Astrocyte (in vitro differentiated cells and primary cell): ENCODE data around the gene RAB19. TPM values are rescaled to one million over a fixed set of nuclear protein-coding genes. Genes with fewer than 3 reads are reported as not detected.
A peak's percentile ranks its signal among the peaks of the same experiment; 100 is the strongest.

Source experiments
- DNase-seq: peaks from one replicate; pipeline ENCODE4 v3.0.0-alpha.2; 2010; ENCODE audit warnings: low read depth
- FAIRE-seq: peaks from 2 replicates; lab custom pipeline; 2011; peaks lifted over from hg19 to GRCh38; lab: Jason Lieb, UNC
- H2AFZ ChIP-seq: 2 replicates; pipeline ENCODE4 v1.6.0; 2012; ENCODE audit warnings: low read depth, low read length, inconsistent platforms
- H3K27ac ChIP-seq: 2 replicates; pipeline ENCODE4 v1.5.1; 2011; ENCODE audit warnings: low read depth, low read length, inconsistent platforms
- H3K27me3 ChIP-seq: 2 replicates; pipeline ENCODE4 v1.6.0; 2011; ENCODE audit warnings: low read length, inconsistent platforms; ENCODE audit not compliant: insufficient read depth
- H3K36me3 ChIP-seq: 2 replicates; pipeline ENCODE4 v1.5.1; 2011; ENCODE audit warnings: low read length, inconsistent platforms; ENCODE audit not compliant: insufficient read depth
- H3K4me1 ChIP-seq: 2 replicates; pipeline ENCODE4 v1.5.1; 2011; ENCODE audit warnings: low read length, inconsistent platforms; ENCODE audit not compliant: insufficient read depth
- H3K4me2 ChIP-seq: 2 replicates; pipeline ENCODE4 v1.6.0; 2012; ENCODE audit warnings: low read length, inconsistent platforms
- H3K4me3 ChIP-seq: 2 replicates; pipeline ENCODE4 v1.5.1; 2011; ENCODE audit warnings: low read depth, mild to moderate bottlenecking, low read length, inconsistent platforms; ENCODE audit not compliant: insufficient read depth
- H3K79me2 ChIP-seq: 2 replicates; pipeline ENCODE4 v1.6.0; 2012; ENCODE audit warnings: mild to moderate bottlenecking, low read length, inconsistent platforms; ENCODE audit not compliant: insufficient read depth
- H3K9ac ChIP-seq: 2 replicates; pipeline ENCODE4 v1.6.0; 2012; ENCODE audit warnings: mild to moderate bottlenecking, low read length, inconsistent platforms
- H3K9me3 ChIP-seq: 2 replicates; pipeline ENCODE4 v1.5.1; 2012; ENCODE audit warnings: low read depth, mild to moderate bottlenecking, low read length, inconsistent platforms; ENCODE audit not compliant: insufficient read depth
- H4K20me1 ChIP-seq: 2 replicates; pipeline ENCODE4 v1.6.0; 2012; ENCODE audit warnings: low read length, inconsistent platforms; ENCODE audit not compliant: insufficient read depth
- H3K27ac Mint-ChIP-seq: one replicate; pipeline ENCODE4 v1.8.0; 2021; ENCODE audit warnings: mild to moderate bottlenecking, mixed read lengths; ENCODE audit not compliant: unreplicated experiment
- H3K27me3 Mint-ChIP-seq: one replicate; pipeline ENCODE4 v1.8.0; 2021; ENCODE audit warnings: low read depth, mixed read lengths; ENCODE audit not compliant: unreplicated experiment
- H3K36me3 Mint-ChIP-seq: one replicate; pipeline ENCODE4 v1.8.0; 2021; ENCODE audit warnings: low read depth, mixed read lengths; ENCODE audit not compliant: unreplicated experiment
- H3K4me1 Mint-ChIP-seq: one replicate; pipeline ENCODE4 v1.8.0; 2021; ENCODE audit warnings: low read depth, mixed read lengths; ENCODE audit not compliant: unreplicated experiment
- H3K4me3 Mint-ChIP-seq: one replicate; pipeline ENCODE4 v1.8.0; 2021; ENCODE audit warnings: mild to moderate bottlenecking, moderate library complexity, mixed read lengths; ENCODE audit not compliant: unreplicated experiment
- H3K9me3 Mint-ChIP-seq: one replicate; pipeline ENCODE4 v1.8.0; 2021; ENCODE audit warnings: mild to moderate bottlenecking, mixed read lengths; ENCODE audit not compliant: unreplicated experiment
- CTCF ChIP-seq: IDR thresholded peaks from 2 replicates; pipeline ENCODE4 v1.5.1; 2011; ENCODE audit warnings: low read depth, mild to moderate bottlenecking, inconsistent platforms, low read length, moderate library complexity; ENCODE audit not compliant: insufficient read depth
- EZH2 ChIP-seq: IDR thresholded peaks from 2 replicates; pipeline ENCODE4 v1.6.1; 2012; ENCODE audit warnings: mild to moderate bottlenecking, low read length, inconsistent platforms; ENCODE audit not compliant: insufficient read depth
- total RNA-seq: library from RNA; stranded (reverse); gene quantifications from 2 replicates; pipeline ENCODE4 v1.2.1, GENCODE V29; 2021

RAB19 gene
- total RNA-seq, 1 donor from 2014 or later: not detected

GRCh38 chr7:140390466-140391190, 13.2 kb upstream of the RAB19 start:
- H3K36me3 ChIP-seq: no peaks in the 10 kb centered on the region
- Mint-ChIP-seq H3K36me3 (peaks cover 2% of the 10 kb centered on the region), H3K4me1 (no peaks in the 10 kb centered on the region), H3K27ac (no peak overlapping the region), H3K9me3 (no peaks in the 10 kb centered on the region), H3K27me3 (no peaks in the 10 kb centered on the region), H3K4me3 (no peak overlapping the region)
- peak overlapping the region; percentile 23 for H3K4me2 ChIP-seq
- FAIRE-seq (no peak), DNase-seq (peak; percentile 53)
- no peak overlapping the region for H3K9ac ChIP-seq
- H3K9me3 ChIP-seq: no peaks in the 10 kb centered on the region
- H3K4me3 ChIP-seq: no peak overlapping the region
- H3K27ac ChIP-seq: no peak overlapping the region
- no peak for TF ChIP-seq CTCF
- no peak for TF ChIP-seq EZH2
- peaks cover 9% of the 10 kb centered on the region for H3K4me1 ChIP-seq
- H3K79me2 ChIP-seq: peaks cover 86% of the 10 kb centered on the region
- H4K20me1 ChIP-seq: peaks cover 87% of the 10 kb centered on the region
- peaks cover 2% of the 10 kb centered on the region for H3K27me3 ChIP-seq
- no peak overlapping the region for H2AFZ ChIP-seq

- FAIRE-seq (no peak), DNase-seq (no peak)
- Histone ChIP-seq H2AFZ (no peak overlapping the region), H3K27ac (no peak overlapping the region), H3K79me2 (peaks cover 84% of the 10 kb centered on the region), H3K36me3 (no peaks in the 10 kb centered on the region), H4K20me1 (peaks cover 94% of the 10 kb centered on the region), H3K4me3 (no peak overlapping the region), H3K4me1 (peaks cover 11% of the 10 kb centered on the region), H3K9me3 (no peaks in the 10 kb centered on the region), H3K9ac (no peak overlapping the region), H3K27me3 (peaks cover 2% of the 10 kb centered on the region), H3K4me2 (no peak overlapping the region)
- TF ChIP-seq CTCF: no peak
- TF ChIP-seq EZH2: no peak
- peaks cover 2% of the 10 kb centered on the region for H3K36me3 Mint-ChIP-seq
- H3K9me3 Mint-ChIP-seq: no peaks in the 10 kb centered on the region
- no peak overlapping the region for H3K27ac Mint-ChIP-seq
- H3K4me3 Mint-ChIP-seq: no peak overlapping the region
- no peaks in the 10 kb centered on the region for H3K27me3 Mint-ChIP-seq
- peaks cover 6% of the 10 kb centered on the region for H3K4me1 Mint-ChIP-seq
These were observed 12.2 kb upstream of the RAB19 start for GRCh38 chr7:140391634-140392033.

- peaks cover 1% of the 10 kb centered on the region for H3K27me3 ChIP-seq
- no peaks in the 10 kb centered on the region for H3K36me3 Mint-ChIP-seq
- DNase-seq: no peak
These were observed 10.0 kb upstream of the RAB19 start for GRCh38 chr7:140393756-140394306.

More at GRCh38 chr7:140393756-140394306, 10.0 kb upstream of the RAB19 start:
- TF ChIP-seq CTCF (no peak), EZH2 (no peak)
- no peak overlapping the region for H3K9ac ChIP-seq
- peaks cover 81% of the 10 kb centered on the region for H3K79me2 ChIP-seq
- H3K4me1 ChIP-seq: peaks cover 14% of the 10 kb centered on the region
- FAIRE-seq: no peak
- H3K27ac ChIP-seq: no peak overlapping the region
- H3K9me3 Mint-ChIP-seq: no peaks in the 10 kb centered on the region
- no peaks in the 10 kb centered on the region for H3K27me3 Mint-ChIP-seq
- H3K4me3 Mint-ChIP-seq: no peak overlapping the region
- no peaks in the 10 kb centered on the region for H3K36me3 ChIP-seq
- H4K20me1 ChIP-seq: peaks cover 83% of the 10 kb centered on the region
- H2AFZ ChIP-seq: no peak overlapping the region
- H3K27ac Mint-ChIP-seq: no peak overlapping the region
- H3K4me3 ChIP-seq: no peak overlapping the region
- H3K4me2 ChIP-seq: no peak overlapping the region
- no peaks in the 10 kb centered on the region for H3K9me3 ChIP-seq
- H3K4me1 Mint-ChIP-seq: peaks cover 8% of the 10 kb centered on the region
